ENCODE measurements around the gene KIF24. TPM values are rescaled to one million over a fixed set of nuclear protein-coding genes. Genes with fewer than 3 reads are reported as not detected.

Gene KIF24
- total RNA-seq, 1 donor from 2014 or later, result 1.4 TPM

DNA sequence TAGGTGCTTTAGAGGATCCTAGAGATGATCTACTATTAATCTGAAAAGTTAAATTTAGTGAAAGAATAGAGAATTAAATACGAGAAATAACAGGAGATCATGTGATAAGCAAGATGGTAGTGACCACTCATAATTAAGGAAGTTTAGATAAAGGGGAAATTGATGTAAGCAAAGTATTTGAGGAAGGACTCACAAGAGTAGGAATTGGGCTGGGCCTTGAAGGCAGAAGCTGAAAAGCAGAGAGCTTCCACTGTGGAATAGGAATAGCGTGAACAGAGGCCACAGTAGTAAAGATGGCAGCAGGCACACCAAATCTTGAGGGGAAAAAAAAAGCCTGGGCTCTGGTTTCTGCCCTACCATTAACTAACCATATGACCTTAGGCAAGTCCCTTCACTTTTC lies 38.0 kb downstream of the KIF24 start:
- TF ChIP-seq CTCF (IDR thresholded peaks at IDR 0.05), result no peak
- Histone ChIP-seq H3K4me3 (no peak overlapping the region), H3K9me3 (no peaks in the 10 kb centered on the region), H3K27ac (no peak overlapping the region), H3K36me3 (no peaks in the 10 kb centered on the region), H3K4me1 (no peaks in the 10 kb centered on the region), H3K27me3 (ENCODE audit: low read depth) (no peaks in the 10 kb centered on the region)
- peak in 1 of 2 donors; percentile 52 for ATAC-seq
- no peak for DNase-seq
- intact Hi-C loops (cut with DNase I), result no loop called here

GRCh38 chr9:34289159-34289558 lies 39.9 kb downstream of the KIF24 start:
- intact Hi-C loops (cut with DNase I), result no loop called here
- H3K27ac ChIP-seq, result no peak overlapping the region
- peak in 1 of 2 donors; percentile 17 for ATAC-seq

DNA sequence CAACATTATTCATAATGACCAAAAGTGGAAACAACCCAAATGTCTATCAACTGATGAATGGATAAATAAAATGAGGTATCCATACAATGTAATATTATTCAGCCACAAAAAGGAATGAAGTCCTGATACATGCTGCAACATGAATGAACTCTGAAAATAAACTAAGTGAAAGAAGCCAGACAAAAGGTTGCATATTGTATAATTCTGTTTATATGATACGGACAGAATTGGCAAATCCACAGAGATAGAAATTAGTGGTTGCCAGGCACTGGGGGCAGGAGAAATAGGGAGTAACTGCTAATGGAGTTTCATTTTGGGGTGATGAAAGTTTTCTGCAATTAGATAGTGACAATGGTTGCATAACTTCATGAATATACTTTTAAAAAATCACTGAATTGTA lies 47.0 kb downstream of the KIF24 start:
- ATAC-seq (no peak), DNase-seq (no peak)
- intact Hi-C loops (cut with DNase I), result no loop called here

More at GRCh38 chr9:34289159-34289558, 39.9 kb downstream of the KIF24 start:
- Histone ChIP-seq H3K9me3 (no peaks in the 10 kb centered on the region), H3K4me3 (no peak overlapping the region), H3K36me3 (no peaks in the 10 kb centered on the region), H3K27me3 (ENCODE audit: low read depth) (no peaks in the 10 kb centered on the region), H3K4me1 (no peaks in the 10 kb centered on the region)
- no peak for TF ChIP-seq CTCF (IDR thresholded peaks at IDR 0.05)
- DNase-seq, result no peak

DNA sequence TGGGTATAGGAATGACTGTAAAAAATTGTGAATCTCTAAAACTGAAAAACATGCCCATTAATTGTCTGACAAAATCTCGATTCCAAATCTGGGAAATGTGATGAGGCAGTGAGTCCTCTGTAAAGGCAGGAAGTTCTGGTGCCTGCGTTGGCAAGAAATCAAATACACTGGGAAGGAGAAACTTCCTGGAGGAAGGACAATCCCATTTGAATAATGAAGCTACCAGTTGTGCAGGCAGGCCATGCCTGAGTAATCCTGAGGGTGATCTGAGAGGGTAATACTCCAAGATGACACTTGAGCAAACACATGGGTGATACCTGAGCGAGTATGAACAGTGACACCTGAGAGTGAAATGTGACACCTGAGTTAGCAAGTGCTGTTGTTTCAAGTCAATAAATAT lies 49.7 kb downstream of the KIF24 start:
- intact Hi-C loops (cut with DNase I), result no loop called here
- no peak for ATAC-seq

More for the DNA sequence above, 47.0 kb downstream of the KIF24 start:
- Histone ChIP-seq H3K27ac (no peak overlapping the region), H3K27me3 (ENCODE audit: low read depth) (no peaks in the 10 kb centered on the region), H3K4me1 (no peaks in the 10 kb centered on the region), H3K4me3 (no peak overlapping the region), H3K36me3 (no peaks in the 10 kb centered on the region), H3K9me3 (no peaks in the 10 kb centered on the region)
- no peak for TF ChIP-seq CTCF (IDR thresholded peaks at IDR 0.05)

More for the DNA sequence above, 49.7 kb downstream of the KIF24 start:
- Histone ChIP-seq H3K36me3 (no peaks in the 10 kb centered on the region), H3K9me3 (no peaks in the 10 kb centered on the region), H3K4me1 (no peaks in the 10 kb centered on the region), H3K27me3 (ENCODE audit: low read depth) (no peaks in the 10 kb centered on the region), H3K4me3 (no peak overlapping the region), H3K27ac (no peak overlapping the region)
- DNase-seq, result no peak
- no peak for TF ChIP-seq CTCF (IDR thresholded peaks at IDR 0.05)

Other genes starting within 250 kb of the KIF24 start
- 38.5 TPM for gene DCAF12, start 202.6 kb downstream of the KIF24 start, total RNA-seq
- 47.0 TPM for gene UBAP1, start 150.2 kb downstream of the KIF24 start, total RNA-seq
- gene NUDT2, start 301 bp upstream of the KIF24 start, total RNA-seq, result 13.5 TPM
- 4.8 TPM for gene MYORG, start 47.6 kb upstream of the KIF24 start, total RNA-seq
- gene FAM219A, start 129.3 kb upstream of the KIF24 start, total RNA-seq, result 24.5 TPM
- 13.5 TPM for gene DNAI1, start 129.5 kb upstream of the KIF24 start, total RNA-seq
- 0.59 TPM for gene ENHO, start 193.7 kb upstream of the KIF24 start, total RNA-seq